HepG2 (cell line): ENCODE measurements around the gene CNBD2. TPM values are rescaled to one million over a fixed set of nuclear protein-coding genes. Genes with fewer than 3 reads are reported as not detected.
A peak's percentile ranks its signal among the peaks of the same experiment; 100 is the strongest.

ENCODE experiments used
- ATAC-seq: fragments of 200-7000 bp; cut with Tn5 transposase; 3 replicates; pipeline ENCODE4 v1.9.1; 2020; ENCODE audit warnings: mild to moderate bottlenecking, moderate library complexity
- BruUV-seq: library from RNA; stranded (reverse); fragments of 400-500 nt; replicated peaks from 2 replicates; lab custom pipeline; 2021; lab: Mats Ljungman, UMichigan
- CTCF ChIA-PET: fragments of 300-600 bp; formaldehyde crosslinking; extraction: SDS; loops from one replicate; lab custom pipeline; 2021; ENCODE audit warnings: low total read pairs, inconsistent platforms, low intra/inter-chr PET ratio; lab: Yijun Ruan, JAX
- POLR2A ChIA-PET: fragments of 350-600 bp; sonication (Branson Sonifier 250); formaldehyde crosslinking; loops from one replicate; lab custom pipeline; 2020; ENCODE audit warnings: antibody characterized with exemption, inconsistent platforms; lab: Yijun Ruan, JAX
- DNase-seq: peaks from one replicate; pipeline ENCODE4 v3.0.0-alpha.2; 2015; ENCODE audit warnings: low spot score
- FAIRE-seq: peaks from 3 replicates; lab custom pipeline; 2011; peaks lifted over from hg19 to GRCh38; lab: Jason Lieb, UNC
- H2AFZ ChIP-seq: one replicate; pipeline ENCODE4 v1.6.1; 2011; ENCODE audit warnings: low read length, inconsistent platforms
- H3K27ac ChIP-seq: fragments of 300-600 bp; 3 replicates; pipeline ENCODE4 v1.8.0; 2011; ENCODE audit warnings: mixed run types, mild to moderate bottlenecking, mixed read lengths, low read length, inconsistent platforms; ENCODE audit not compliant: insufficient read depth; ENCODE audit errors: extremely low read length
- H3K27me3 ChIP-seq, 2 experiments: fragments of 200-600 bp in 1 of 2; 2 replicates in 1 of 2; 3 replicates in 1 of 2; pipeline versions ENCODE4 v1.6.0 to v1.8.0; 2011; ENCODE audit warnings: low read length in 2 of 2, mild to moderate bottlenecking in 2 of 2, moderate library complexity in 2 of 2, inconsistent platforms in 1 of 2; ENCODE audit not compliant: insufficient read depth in 2 of 2, control insufficient read depth in 1 of 2
- H3K36me3 ChIP-seq, 2 experiments: fragments of 200-600 bp in 1 of 2; replicated peaks in 1 of 2; 2 replicates in 1 of 2; 3 replicates in 1 of 2; pipeline versions ENCODE4 v1.5.1 to v1.8.0; 2011; ENCODE audit warnings: low read length in 2 of 2, inconsistent platforms in 1 of 2; ENCODE audit not compliant: insufficient read depth in 2 of 2, control insufficient read depth in 1 of 2
- H3K4me1 ChIP-seq: 2 replicates; pipeline ENCODE4 v1.5.1; 2012; ENCODE audit warnings: low read length, inconsistent platforms; ENCODE audit not compliant: insufficient read depth
- H3K4me2 ChIP-seq: 2 replicates; pipeline ENCODE4 v1.6.0; 2011; ENCODE audit warnings: low read depth, low read length, inconsistent platforms
- H3K4me3 ChIP-seq, 3 experiments: fragments of 200-600 bp in 1 of 3; sonication (generic), shearing (Covaris generic) in 1 of 3; replicated peaks in 1 of 3; 2 replicates each; pipeline ENCODE4 v1.5.1; 2011 to 2016; ENCODE audit warnings: low read length in 3 of 3, inconsistent platforms in 2 of 3, low read depth in 2 of 3, mild to moderate bottlenecking in 2 of 3, control low read depth in 1 of 3, mixed read lengths in 1 of 3; ENCODE audit not compliant: insufficient read depth in 1 of 3
- H3K79me2 ChIP-seq: one replicate; pipeline ENCODE4 v1.6.1; 2011; ENCODE audit warnings: low read length, inconsistent platforms; ENCODE audit not compliant: insufficient read depth
- H3K9ac ChIP-seq: 2 replicates; pipeline ENCODE4 v1.6.0; 2011; ENCODE audit warnings: mild to moderate bottlenecking, low read depth, low read length, inconsistent platforms; ENCODE audit not compliant: insufficient read depth
- H3K9me3 ChIP-seq: 2 replicates; pipeline ENCODE4 v1.5.1; 2012; ENCODE audit warnings: mild to moderate bottlenecking, low read length
- H4K20me1 ChIP-seq: 2 replicates; pipeline ENCODE4 v1.6.0; 2011; ENCODE audit warnings: inconsistent platforms, mild to moderate bottlenecking, low read length, moderate library complexity; ENCODE audit not compliant: insufficient read depth
- HBP1 ChIP-seq: IDR thresholded peaks from 2 replicates; pipeline ENCODE4 v1.6.1; 2016; ENCODE audit warnings: low read depth, control low read depth
- HMGA1 ChIP-seq: sonication (generic); formaldehyde crosslinking; conservative IDR thresholded peaks from 2 replicates; pipeline ENCODE4 v1.4.0; 2020; ENCODE audit warnings: missing genetic modification reagents
- MAFF ChIP-seq: IDR thresholded peaks from 2 replicates; pipeline ENCODE4 v1.6.1; 2011; ENCODE audit warnings: low read depth, low read length, improper control_type of control experiment
- MAFK ChIP-seq, 2 experiments: IDR thresholded peaks in 1 of 2; conservative IDR thresholded peaks in 1 of 2; 2 replicates each; pipeline ENCODE4 v1.6.1; 2011; ENCODE audit warnings: improper control_type of control experiment in 2 of 2, low read length in 2 of 2
- PLSCR1 ChIP-seq: sonication (generic); formaldehyde crosslinking; IDR thresholded peaks from 2 replicates; pipeline ENCODE4 v1.5.0; 2020; ENCODE audit warnings: missing genetic modification reagents, mild to moderate bottlenecking, borderline replicate concordance
- SALL1 ChIP-seq: sonication (generic); formaldehyde crosslinking; IDR thresholded peaks from 2 replicates; pipeline ENCODE4 v1.8.0; 2022; ENCODE audit warnings: mild to moderate bottlenecking, missing genetic modification reagents
- ZBED4 ChIP-seq: sonication (generic); formaldehyde crosslinking; IDR thresholded peaks from 2 replicates; pipeline ENCODE4 v1.4.0; 2020; ENCODE audit warnings: missing genetic modification reagents, borderline replicate concordance
- ZBTB7A ChIP-seq: sonication (generic); formaldehyde crosslinking; IDR thresholded peaks from 2 replicates; pipeline ENCODE4 v1.8.0; 2022; ENCODE audit warnings: mild to moderate bottlenecking, missing genetic modification reagents
- ZFP82 ChIP-seq: sonication (generic); formaldehyde crosslinking; IDR thresholded peaks from 2 replicates; pipeline ENCODE4 v1.5.1; 2020; ENCODE audit warnings: mild to moderate bottlenecking, missing genetic modification reagents, borderline replicate concordance
- ZFYVE20 ChIP-seq: sonication (generic); formaldehyde crosslinking; IDR thresholded peaks from 2 replicates; pipeline ENCODE4 v1.8.0; 2023; ENCODE audit warnings: low read depth, mild to moderate bottlenecking, moderate library complexity, missing genetic modification reagents, borderline replicate concordance
- ZNF224 ChIP-seq: sonication (generic); formaldehyde crosslinking; IDR thresholded peaks from 2 replicates; pipeline ENCODE4 v1.5.0; 2020; ENCODE audit warnings: mild to moderate bottlenecking, missing genetic modification reagents
- ZNF546 ChIP-seq: sonication (generic); formaldehyde crosslinking; conservative IDR thresholded peaks from 2 replicates; pipeline ENCODE4 v1.8.1; 2023; ENCODE audit warnings: mild to moderate bottlenecking, missing genetic modification reagents
- ZNF772 ChIP-seq: sonication (generic); formaldehyde crosslinking; IDR thresholded peaks from 2 replicates; pipeline ENCODE4 v1.5.0; 2020; ENCODE audit warnings: mild to moderate bottlenecking, missing genetic modification reagents
- WGBS: methylation state at CpG from one replicate; pipeline ENCODE4 v1.1.6; 2017; ENCODE audit warnings: low lambda C conversion rate; 5-methylcytosine and 5-hydroxymethylcytosine counted together
- in situ Hi-C: cut with HindIII; loops from 2 replicates; pipeline ENCODE4 v1.10.0; 2017; ENCODE audit warnings: low pct_unique_long_range_greater_than_20kb; ENCODE audit not compliant: extremely low pct_ligation_motif_present
- intact Hi-C: fragments of 100-400 bp; cut with micrococcal nuclease; formaldehyde crosslinking; loops from one replicate; pipeline ENCODE4 v1.10.0; 2022; ENCODE audit not compliant: unreplicated experiment
- polyA plus RNA-seq, 8 experiments: library from polyadenylated mRNA; depleted of rRNA in 3 of 8; stranded (reverse) in 7 of 8; unstranded in 1 of 8; fragments of >200 nt; fragmentation: Illumina TruSeq in 4 of 8; extraction: Trizol in 4 of 8; gene quantifications; 2 replicates each; pipeline versions ENCODE4 v1.2.1 to v1.2.3, GENCODE V29; 2011 to 2016; ENCODE audit warnings: low read depth in 4 of 8, missing spikeins in 1 of 8, mixed read lengths in 1 of 8; ENCODE audit not compliant: insufficient read depth in 1 of 8
- total RNA-seq, 5 experiments: library from RNA; depleted of rRNA; stranded (reverse); fragments of >200 nt; fragmentation: Illumina TruSeq; extraction: Trizol; gene quantifications; 2 replicates each; pipeline ENCODE4 v1.2.3, GENCODE V29; 2016; ENCODE audit warnings: low read depth in 1 of 5

CNBD2 gene
- total and polyA plus RNA-seq, 2 of the 13 experiments (the other 11 are each of a cell fraction or from before 2014, with no cell fraction given): 12.4 to 22.8 TPM

GRCh38 chr20:36051318-36052116 lies 83.1 kb downstream of the CNBD2 start:
- POLR2A ChIA-PET: interaction anchor here (0.7 to 2.2 kb wide), 4 partner anchors 12 to 98 kb away, joined by 3 to 7 read pairs (median 4); partner anchors contain the start of gene SCAND1
- in situ Hi-C loops (no loop called here), intact Hi-C loops (no loop called here)
- CTCF ChIA-PET: no interaction called here
- Histone ChIP-seq H3K27ac (peak overlapping the region; percentile 95), H3K4me3 (peak overlapping the region; percentile 87 to 99 (median 94)), H3K36me3 (no peaks in the 10 kb centered on the region), H3K27me3 (no peaks in the 10 kb centered on the region), H3K4me1 (peaks cover 42% of the 10 kb centered on the region), H4K20me1 (peaks cover 27% of the 10 kb centered on the region), H3K4me2 (peak overlapping the region; percentile 71), H3K9me3 (no peaks in the 10 kb centered on the region), H3K9ac (peak overlapping the region; percentile 100), H3K79me2 (peaks cover 38% of the 10 kb centered on the region), H2AFZ (peak overlapping the region; percentile 85)
- no TSS peak for BruUV-seq
- DNase-seq (no peak), FAIRE-seq (no peak), ATAC-seq (peak; percentile 7; the same call in 2 of the 3 replicates)
- WGBS: 92% methylated on average over 13 of the region's 13 CpGs
- TF ChIP-seq ZFYVE20 (CRISPR knock-in tag) (peak; percentile 53; the same call in 1 of the 2 replicates), ZFP82 (CRISPR knock-in tag) (no peak), PLSCR1 (CRISPR knock-in tag) (no peak), SALL1 (CRISPR knock-in tag) (0 out of 2 replicates have a peak, but pooled peaks have one; percentile 21), HBP1 (no peak), ZNF772 (CRISPR knock-in tag) (0 out of 2 replicates have a peak, but pooled peaks have one; percentile 17), ZBTB7A (CRISPR knock-in tag) (0 out of 2 replicates have a peak, but pooled peaks have one; percentile 35), ZNF546 (CRISPR knock-in tag) (no peak), MAFK (conservative IDR thresholded peaks at IDR 0.05 in 1 of 2, IDR thresholded peaks at IDR 0.05 in 1 of 2; ENCODE audit: low read length in 2 of 2) (peak; percentile 40 to 44; a peak in 2 of 4 replicates), ZNF224 (no peak), HMGA1 (CRISPR knock-in tag) (peak; percentile 77; the same call in 1 of the 2 replicates), MAFF (peak; percentile 38; the same call in 1 of the 2 replicates), ZBED4 (no peak)
